ENCODE measurements around the gene GLB1L2.
"Not testable (repeated sequence)": the region's sequence is repeated elsewhere in the genome, so short reads cannot be mapped to it uniquely, and the experiment has no call there.

GLB1L2 gene

DNA sequence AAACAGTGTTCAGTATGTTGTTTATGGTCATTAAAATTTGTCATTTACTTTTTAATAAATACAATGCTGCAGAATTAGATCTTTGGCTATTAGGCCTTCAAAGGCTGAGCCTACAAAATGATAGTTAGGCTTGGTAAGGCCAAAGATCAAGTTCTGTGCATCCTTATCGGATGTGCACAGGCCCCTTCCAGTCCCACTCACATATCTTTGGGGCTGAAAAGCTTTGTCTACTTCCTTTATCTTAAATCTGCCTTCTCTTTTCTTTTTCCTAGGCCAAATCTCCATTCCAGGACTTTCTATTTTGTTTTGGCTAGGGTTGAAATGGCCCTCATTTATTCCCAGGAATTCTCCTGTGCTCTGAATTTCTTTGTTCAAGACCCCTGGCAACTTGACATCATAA, 3.4 kb upstream of the GLB1L2 start:
- DNase-seq, result no peak

DNA sequence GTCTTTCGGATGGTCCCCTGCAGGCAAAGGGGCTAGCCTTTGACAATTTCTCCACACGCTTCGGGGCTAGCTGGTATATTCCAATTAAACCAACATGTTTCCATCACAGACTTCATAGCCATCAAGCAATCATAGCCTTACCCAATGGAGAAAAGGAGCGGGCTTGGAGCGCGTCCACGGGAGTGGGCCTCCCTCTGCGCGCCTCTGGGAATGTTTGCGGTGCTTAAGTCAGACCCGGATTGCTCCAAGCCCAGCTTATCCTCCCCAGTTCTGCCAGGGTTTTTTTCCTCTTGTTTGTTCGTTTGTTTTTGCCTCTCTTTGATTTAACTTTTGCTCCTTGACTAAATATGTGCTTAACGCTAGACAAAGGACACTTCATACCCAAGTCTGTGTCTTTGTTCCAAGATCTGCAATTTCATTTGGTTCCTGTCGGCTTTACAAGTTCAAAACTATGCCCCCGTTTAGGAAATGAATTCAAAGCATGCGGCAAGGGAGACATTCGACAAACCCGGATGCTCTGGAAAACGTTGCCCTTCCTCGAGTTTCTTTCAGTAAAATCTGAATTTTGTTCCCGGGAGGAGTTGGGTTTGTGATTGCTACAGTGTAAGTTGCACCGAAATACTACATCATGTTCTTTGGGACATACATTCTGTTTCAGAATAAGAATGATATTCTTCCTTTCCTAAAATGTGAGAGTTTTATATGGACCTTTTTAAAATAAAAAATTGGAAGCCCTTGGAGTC, 1.0 kb upstream of the GLB1L2 start:
- DNase-seq, result no peak

DNA sequence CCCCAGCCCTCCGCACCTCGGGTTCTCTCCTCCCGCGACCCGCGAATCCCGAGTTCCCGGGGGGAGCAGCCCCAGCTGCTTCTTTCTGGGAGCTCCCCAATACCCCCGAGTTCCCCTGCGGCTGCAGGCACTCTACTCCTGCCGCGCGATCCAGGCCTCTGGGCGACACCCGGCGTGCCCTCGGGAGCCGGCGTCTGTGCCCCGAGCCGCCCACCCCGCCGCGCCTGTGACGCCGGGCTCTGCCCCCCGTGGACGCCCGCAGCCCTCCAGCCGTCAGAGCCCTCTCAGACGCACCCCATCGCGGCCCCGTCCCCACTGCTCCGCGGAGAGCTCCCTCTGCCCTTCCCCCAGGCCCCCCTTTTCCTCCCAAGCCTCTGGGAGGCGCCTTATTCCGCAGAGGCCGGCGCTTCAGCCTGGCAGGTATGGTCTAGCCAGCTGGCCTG, 422 bp downstream of the GLB1L2 start:
- DNase-seq, result no peak

DNA sequence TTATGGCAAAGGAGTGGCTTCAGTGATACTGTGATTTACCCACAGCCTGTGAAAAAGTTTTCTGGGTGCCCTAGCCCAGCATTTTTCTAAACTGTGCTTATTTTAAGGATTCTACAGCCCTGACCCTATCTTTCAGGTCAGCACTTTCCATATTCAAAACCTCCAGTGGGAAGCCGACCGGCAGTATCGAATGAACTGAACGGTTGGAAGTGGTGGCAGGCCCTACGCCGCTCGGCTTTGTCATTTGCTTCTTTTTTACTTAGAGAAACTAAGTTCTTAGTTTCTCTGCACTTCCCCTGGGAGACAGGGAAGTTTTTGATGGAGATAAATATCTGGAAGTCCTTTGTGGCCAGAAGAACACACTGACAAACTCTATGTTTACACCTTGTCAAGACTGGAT, 994 bp downstream of the GLB1L2 start:
- no peak for DNase-seq

DNA sequence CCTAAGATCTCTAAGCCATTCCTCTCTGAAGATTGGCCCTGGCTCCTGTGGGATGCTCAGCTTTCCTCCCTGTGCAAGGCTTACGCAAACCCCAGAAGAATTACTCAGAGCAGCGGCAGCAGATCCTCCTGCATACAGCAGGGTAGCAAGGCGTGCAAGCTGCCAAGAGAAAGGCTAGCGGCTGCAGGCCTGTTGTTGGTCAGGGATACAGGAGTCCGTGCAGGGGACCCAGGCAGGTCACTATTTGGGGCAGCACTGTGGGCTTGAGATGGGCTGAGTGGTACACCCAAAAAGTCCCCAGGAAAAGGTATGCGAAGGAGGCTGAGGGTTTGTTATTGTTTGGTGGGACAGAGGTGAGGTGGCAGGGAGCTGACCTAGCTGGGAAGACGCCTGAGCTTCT, 1.5 kb downstream of the GLB1L2 start:
- DNase-seq, result no peak

DNA sequence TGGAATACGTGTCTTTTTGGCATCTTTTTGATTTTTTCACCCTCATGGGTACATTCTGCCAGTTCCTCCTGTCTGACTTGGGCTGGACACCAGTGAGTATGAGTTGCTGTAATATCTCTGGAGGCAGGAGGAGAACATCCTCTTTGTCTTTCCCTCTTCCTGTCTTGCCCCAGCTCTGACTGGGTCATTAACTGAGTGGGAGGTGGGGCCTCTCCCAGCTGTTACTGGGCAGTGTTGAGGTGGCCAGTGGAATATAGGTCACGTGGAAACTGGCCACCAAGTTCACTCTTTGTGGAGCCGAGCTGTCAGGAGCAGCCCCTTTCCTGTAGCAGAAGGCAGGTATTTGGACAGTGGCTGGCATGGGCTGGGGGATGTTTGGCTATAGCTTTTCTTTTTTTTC, 2.2 kb downstream of the GLB1L2 start:
- DNase-seq, result no peak

DNA sequence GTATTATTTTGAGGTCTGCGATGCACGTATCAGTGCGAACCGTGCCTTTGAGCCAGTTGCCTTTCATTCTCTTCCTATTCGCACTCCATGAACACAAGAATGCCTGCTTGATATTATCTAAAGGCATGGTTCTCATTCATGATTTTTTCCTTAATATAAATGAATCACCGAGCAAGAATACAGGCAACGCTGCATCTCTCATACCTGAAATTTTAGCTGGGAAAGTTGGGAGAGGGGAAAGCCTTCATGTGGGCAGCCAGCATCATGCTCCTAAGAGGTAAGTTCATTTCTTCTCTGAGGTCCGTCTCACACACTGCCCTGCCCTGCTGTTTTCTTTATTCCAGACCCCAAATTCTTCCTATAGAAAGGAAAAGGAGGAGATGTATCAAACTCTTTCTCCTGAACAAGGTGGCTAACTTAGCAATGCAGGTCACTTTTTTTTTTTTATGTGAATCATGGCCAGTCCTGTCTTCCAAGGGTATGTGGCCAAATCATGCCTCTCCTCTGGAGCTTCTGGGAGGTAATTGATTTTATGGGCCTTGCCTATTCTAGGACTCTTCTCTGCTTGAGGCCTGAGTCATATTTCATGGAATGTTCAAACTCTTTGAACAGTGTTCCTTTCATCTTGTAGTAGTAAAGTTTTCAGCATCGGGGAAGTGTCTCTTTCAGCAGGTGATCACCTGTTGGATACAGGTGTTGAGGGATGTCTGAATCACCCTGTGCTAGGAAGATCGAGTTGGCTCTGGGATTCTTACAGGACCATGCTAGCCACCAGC, 3.2 kb downstream of the GLB1L2 start:
- no peak for DNase-seq

DNA sequence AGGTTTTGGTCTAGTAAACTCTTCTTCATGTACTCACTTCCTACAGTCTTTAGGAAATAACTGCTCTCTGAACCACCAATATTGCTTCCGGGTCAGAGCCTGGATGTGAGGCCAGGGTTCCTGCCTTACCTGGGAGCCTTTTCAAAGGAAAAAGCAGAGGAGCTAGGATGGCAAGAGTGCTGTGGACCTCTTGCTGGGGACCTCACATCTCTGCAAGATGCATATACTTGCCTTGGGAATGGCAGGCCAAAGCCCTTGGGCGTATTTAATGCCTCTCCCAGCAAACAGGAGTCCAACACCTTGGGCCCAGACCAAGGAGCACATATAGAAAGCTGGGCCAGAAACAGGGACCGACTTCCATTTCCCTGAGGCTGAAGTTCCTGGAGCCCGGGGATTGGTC, 5.3 kb downstream of the GLB1L2 start:
- DNase-seq, result no peak

DNA sequence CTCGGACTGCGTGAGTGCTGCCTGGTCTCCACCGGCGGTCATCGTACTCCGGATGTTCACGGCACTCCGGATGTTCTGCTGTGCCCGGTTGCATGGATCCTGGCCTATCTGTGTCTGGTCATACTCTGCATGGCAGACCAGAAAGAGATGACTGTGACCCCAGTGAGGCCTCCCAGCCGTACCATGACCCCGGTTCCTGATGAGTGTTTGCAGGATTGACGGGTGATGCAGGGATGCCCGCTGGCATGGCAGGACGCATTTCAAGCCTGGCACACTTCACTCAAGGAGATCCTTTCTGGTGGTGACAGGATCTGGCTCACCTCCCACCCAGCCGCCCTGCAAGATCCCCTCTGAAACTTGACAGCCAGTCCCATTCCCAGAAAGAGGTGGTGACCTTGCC, 6.3 kb downstream of the GLB1L2 start:
- no peak for DNase-seq

DNA sequence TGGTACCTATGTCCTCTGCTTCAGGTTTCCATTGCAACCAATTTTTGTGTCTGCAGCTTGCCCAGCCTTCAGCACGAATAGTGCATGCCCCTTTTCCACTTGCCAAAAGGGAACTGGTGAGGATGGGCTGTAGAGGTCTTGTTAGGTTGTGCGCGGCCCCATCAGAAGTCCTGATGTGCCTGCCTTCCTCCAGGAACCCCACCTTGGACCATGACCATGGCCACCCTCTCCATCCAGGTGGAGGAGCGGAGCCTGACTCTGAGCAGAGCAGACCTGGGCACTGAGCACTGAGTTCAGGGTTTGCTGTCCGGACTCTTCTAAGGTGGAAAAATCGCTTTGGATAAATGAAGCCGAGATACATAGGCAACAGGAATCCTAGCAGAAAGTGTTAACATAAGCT, 6.9 kb downstream of the GLB1L2 start:
- no peak for DNase-seq

DNA sequence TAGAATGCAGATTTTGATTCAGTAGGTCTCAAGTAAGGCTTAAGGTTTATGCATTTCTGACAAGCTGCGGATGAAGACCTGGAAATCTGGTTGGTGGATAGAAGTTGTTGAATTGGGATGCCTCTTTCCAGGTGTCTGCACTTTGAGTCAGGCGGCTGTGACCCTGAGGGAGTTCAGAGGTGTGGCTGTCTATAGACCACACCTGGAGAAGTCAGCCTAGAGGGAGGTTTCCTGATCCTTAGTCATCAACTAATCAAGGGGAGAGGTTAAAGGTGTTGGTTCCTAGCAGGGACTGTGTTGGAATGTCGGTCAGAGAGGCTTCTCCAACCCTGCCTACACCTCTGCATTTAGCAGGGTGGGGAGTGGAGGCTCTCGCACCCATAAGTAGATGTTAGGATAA, 8.0 kb downstream of the GLB1L2 start:
- no peak for DNase-seq

DNA sequence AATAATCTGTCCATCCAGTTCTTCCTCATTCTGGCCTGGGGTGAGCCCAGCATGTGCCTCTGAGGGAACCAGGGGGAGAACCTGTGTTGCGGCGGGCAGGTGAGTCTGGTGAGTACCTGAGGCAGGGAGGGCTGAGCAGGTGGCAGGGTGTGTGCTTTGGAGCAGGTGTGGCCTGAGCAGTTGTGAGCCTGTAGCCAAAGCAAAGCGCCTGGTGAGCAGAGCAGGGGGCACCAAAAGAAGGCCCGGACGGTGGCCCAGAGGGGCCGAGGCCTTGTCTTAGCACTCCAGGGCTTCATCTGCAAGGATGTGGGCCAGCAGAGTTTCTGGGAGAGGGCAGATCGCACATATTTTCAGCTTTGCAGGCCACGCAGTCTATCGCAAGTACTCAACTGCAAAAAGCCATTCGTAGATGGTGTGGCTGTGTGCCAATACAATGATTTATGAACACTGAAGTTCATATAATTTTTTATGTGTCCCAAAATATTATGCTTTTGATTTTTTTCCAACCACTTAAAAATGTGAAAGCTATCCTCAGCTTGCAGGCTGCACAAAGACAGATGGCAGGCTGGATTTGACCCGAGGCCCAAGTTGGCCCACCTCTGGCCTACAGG, 8.7 kb downstream of the GLB1L2 start:
- no peak for DNase-seq

DNA sequence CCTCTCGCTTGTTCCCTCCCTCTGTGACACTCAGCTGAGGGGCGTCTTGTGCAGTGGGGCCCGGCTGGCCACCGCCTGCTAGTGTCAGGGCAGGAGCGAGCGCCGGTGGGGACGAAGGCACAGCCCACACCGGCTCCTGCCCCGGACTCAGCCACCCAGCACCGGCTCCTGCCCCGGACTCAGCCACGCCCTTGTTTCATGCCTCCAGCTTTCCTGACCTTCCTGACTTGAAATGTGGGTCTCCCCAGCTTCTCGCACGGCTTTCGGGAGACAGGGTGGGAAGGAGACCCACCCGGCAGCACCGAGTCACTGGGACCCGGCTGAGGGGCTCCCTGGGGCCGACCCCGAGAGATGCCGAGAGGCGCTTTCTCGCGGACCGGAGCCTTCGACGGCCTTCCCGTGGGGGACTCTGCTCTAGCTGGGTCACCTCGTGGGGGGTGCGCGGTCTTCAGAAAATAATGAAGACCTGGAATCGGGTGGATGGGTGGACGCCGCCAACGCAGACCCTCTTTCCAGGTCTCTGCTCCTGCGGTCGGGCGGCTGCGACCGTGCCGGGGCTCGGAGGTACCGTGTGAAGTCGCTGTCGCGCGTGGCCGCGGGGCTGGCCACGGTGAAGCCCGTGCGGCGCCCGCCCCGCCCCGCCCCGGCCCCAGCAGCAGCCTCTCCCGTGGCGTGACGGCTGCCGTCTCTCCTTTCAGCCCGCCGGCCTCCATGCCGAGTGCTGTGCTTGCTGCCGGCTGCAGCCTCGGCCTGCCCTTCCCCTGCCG, 10.2 kb downstream of the GLB1L2 start:
- DNase-seq, result no peak

DNA sequence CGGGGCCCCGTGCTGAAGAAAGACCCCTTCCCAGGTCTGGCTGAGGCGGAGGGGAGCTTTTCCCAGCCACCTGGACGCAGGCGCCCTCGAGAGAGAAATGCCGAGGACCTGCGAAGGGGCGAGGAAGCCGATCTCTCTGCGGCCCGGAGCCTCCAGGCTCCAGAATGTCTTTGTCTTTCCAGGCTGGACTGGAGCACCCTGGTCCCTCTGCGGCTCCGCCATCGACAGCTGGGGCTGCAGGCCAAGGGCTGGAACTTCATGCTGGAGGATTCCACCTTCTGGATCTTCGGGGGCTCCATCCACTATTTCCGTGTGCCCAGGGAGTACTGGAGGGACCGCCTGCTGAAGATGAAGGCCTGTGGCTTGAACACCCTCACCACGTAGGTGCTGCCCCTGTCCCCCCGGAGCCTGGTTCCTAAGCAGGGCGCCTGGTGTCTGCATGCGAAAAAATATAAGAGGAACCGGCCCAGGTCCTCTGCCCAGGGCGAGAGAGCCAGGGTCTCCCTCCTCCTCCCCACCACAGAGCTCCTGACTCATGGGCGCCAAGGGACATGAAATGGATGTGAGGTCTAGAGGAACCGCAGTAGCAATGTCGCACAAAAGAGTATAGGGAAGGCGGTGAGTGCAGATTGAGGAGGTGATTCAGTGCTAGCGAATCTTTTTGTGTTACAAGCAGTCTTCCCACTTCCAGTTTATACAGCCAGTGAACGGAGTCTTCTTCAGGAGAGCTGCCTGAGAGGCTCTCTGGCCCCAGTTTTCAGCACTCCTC, 11.0 kb downstream of the GLB1L2 start:
- no peak for DNase-seq

DNA sequence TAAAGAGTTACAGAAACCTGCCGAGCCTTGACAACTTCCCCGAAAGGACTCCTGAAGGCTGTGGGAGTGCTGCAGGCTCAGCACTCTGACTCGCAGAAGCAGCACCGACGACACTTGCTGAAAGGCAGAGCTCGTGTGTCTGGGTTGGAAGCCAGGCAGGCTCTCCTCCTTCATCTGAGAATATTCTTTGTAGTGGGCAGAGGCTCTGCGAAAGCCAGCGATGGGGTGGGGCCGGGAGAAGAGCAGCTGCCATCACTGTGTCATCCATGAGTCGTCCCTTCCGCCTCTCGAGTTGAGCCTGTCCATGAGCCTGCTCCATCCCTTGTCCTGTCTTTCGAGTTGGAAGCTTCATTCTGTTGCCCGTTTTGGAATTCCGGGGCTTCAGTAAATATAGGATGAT, 11.9 kb downstream of the GLB1L2 start:
- no peak for DNase-seq

DNA sequence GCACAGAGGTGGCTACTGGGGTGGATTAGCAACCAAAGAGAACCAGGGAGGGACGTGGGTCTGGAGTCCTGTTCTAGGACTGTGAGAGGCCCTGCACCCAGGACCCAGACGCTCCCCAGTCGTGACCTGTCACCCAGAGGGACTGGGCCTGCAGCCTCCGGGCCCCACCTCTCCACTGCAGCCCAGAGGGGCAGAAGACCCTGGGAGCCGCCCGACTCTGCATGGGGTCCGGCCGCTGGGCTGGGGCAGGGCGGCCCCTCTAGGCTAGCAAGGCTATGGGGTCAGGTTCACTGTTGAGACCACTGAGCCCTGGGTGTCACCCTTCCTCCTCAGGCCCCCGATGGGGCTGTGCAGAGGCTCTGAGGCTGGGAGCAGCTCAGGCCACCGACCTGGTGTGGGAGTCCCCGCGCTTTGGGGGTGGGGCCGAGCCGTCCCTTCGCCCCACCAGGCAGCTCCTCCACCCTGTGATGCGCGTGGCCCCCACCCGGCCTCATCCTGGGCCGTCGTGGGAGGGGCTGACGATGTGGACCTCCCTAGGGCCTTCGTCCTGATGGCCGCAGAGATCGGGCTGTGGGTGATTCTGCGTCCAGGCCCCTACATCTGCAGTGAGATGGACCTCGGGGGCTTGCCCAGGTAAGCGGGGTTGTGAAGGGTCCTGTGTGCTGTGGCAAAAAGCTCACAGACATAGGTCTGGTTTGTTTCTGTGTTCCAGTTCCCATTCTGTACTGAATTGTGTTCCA, 12.9 kb downstream of the GLB1L2 start:
- not testable (repeated sequence) for DNase-seq

DNA sequence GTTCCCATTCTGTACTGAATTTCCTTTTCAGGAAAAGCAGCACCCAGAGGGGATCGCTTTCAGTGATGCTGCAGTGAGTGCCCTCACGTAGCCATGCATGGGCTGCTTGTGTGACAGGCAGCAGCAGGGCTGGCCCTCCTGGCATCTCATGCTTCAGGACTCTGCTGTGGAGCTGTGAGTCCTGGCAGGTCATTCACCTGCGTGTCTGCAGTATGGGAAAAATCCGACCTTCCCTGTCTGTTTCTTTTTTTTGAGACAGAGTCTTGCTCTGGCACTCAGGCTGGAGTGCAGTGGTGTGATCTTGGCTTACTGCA, 13.4 kb downstream of the GLB1L2 start:
- DNase-seq, result no peak

DNA sequence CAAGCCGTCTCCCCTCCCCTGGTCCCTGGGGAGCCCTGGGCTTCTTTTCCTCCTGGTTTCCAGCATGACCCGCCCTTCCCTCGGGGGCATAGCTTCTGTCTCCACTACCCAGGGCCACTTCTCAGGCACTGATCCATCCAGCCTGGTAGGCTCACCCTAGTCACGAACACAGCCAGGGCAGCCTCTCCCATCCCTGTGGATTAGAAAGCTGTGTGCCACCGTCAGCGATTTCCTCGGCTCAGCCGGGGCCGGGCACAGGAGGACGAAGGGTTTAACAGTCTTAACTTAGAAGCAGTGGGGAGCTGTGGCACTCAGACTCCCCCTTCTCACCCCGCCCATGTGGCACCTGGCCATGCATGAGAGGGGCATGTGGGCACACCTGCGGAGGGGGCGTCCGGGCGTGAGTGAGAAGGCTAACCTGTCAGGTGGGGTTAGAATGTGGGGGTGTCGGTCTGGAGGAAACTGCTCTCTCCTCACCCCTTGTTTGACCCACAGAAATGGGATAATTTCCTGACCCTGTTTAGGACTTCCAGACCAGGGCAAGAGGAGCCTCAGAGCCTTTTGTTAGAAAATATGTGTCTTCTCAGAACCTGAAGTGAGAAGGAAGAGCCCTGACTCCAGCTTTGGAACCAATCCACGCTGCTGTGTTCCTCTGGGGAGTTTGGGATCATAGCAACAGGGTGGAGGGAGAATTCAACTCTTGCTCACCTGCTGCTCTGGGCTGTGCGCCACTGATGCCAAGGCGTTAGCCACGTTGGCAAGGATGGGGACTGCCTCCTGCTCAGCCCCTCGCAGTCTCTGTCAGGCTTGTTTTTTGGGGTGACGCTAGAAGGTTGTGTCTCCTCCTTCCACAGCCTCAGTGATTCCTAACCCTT, 14.6 kb downstream of the GLB1L2 start:
- no peak for DNase-seq

DNA sequence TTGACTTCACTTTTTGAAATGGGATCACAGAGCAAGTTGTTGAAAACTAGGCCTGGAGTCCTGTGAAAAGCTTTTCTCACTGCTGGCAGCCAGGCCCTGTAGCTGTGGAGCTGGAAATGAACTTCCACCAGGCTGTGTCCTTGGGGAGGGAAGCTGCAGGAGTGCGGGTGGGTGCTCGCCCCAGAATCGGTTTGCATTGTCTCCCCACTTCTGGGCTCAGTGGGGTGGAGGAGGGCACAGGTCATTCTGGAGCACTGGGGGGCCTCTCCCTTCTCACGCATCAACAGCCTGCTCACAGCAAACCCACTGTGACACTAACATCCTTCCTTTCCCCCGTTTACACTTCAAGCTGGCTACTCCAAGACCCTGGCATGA, 15.2 kb downstream of the GLB1L2 start:
- DNase-seq, result no peak

DNA sequence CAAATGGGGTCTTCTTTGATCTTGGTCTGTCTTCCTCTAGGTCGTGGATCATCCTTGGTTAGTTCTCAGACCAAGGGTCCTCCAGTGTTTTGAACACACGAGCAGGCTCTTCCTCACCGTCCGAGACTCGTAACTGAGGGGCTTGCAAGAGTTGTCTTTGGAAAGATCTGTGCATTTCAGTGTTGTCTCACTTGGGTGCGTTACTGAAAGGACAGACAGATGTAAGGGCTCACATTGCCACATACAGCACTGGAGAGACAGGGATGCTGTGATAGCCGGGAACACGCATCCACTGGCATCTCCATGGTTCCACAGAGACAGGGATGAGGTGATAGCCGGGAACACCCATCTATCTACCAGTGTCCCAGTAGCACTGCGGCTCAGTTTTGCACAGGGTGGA, 15.7 kb downstream of the GLB1L2 start:
- no peak for DNase-seq
